ENCODE results near the gene OTOA.
"Not testable (repeated sequence)": the region's sequence is repeated elsewhere in the genome, so short reads cannot be mapped to it uniquely, and the experiment has no call there.

OTOA gene

DNA sequence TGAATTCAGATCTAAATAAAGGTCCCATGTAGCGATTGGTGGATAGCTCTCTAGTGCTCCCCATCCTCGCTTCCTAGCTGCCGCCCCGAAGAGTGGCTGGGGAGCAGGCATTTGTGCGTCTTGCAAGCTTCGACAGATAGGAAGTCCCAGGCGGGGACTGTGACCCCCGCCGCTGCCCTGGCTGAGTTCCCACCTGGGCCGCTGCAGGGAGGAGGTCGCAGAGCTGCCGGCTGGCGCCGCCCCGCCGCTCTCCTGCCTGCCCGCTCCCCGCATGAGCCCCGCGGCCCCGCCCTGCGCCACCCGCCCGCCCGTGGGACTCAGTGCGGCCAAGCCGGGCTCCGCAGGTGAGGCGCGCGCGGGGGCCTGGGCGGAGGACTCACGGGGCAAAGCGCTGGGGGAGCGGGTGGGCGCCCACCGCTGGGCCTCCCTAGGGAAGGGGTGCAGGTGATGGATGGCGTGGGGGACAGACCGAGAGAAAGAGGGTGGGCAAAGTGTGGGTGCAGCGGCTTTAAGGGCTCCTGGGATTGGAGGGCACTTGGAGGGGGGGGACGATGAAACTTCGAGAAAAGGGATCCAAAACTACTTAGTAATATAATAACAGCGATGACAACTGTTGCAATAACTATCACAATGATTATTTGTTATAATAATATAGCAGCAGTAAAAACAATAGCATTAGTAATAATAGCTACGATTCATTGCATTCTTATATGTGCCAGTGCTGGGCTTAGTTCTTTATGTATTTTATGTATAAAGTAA lies at the start of gene OTOA:
Gene OTOA, plus strand, starts transcription at position 80 of the 759 bp plus-strand sequence. CDS start 14,547 bp downstream, outside the sequence.
- DNase-seq (ENCODE audit: low read depth), result no peak

DNA sequence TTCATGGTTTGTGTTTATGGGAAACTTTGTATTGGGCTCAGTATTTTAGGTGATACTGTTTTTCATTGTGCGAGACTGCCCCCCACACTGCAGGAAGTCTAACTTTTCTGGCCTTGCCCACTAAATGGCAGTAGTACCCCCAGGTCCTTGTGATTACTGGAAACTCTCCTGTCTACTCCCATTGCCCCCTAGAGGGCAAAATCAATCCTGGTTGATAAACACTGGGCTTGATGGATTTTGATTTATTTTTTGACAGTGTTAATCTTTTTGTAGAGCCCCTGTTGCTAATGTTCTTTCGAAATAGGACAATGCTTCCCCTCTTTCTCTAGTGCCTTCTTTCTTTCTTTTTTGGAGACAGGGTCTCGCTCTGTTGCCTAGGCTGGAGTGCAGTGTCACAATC lies 48.9 kb upstream of the OTOA start:
- no peak for DNase-seq (ENCODE audit: low read depth)

DNA sequence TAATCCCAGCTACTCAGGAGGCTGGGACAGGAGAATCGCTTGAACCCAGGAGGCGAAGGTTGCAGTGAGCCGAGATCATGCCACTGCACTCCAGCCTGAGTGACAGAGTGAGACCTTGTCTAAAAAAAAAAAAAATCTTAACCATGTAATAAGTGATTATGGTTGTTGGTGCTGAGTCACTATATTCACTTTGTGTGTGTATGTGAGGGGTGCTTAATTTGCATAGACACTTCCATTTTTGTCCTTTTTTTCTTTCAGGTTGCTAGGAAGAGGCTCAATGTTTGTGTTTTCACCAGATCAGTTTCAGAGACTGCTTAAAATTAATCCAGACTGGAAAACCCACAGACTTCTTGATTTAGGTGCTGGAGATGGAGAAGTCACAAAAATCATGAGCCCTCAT lies 46.2 kb upstream of the OTOA start:
- no peak for DNase-seq (ENCODE audit: low read depth)

DNA sequence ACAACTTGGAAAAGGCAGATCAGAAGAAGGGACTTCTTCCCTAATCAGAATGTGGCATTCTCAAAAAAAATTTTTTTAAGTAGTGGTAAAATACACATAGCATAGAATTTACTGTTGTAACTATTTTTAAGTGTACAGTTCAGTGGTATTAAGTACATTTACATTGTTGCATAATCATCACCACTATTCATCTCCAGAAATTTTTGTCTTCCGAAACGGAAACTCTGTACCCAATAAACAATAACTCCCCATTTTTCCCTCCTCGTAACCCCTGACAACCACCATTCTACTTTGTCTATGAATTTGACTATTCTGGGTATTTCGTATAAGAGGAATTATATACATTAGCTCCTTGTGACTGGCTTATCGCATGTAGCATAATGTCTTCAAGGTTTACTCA lies 45.5 kb upstream of the OTOA start:
- no peak for DNase-seq (ENCODE audit: low read depth)

DNA sequence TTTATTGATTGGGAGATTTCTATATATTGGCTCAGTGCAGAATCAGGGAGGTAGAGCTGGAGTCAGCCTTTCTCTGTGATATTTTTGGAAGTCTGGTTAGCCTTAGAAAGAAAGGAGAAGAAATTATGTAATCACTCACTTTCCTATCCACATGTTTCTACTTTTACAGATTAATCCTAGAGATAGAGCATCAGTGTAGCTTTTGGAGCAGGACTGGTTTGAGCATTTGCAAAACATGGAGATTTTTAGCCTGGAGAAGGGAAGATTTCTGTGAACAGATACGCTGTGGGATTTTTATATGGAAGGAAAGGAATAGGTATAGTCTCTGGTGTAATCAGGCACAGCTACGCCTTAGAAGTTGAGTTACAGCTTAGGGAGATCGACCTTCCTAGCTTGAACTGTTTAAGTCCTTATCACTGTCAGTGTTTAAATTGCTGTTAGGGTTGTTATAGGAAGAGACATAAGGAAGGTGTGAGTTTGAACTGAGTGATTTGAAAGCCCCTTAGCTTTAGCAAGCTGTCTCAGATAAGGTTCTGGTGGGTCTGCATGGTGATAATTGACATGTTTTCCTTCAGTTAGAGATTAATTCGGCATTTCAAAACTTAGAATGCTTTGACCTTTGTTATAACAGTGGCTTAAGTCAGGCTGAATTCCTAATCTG lies 43.9 kb upstream of the OTOA start:
- no peak for DNase-seq (ENCODE audit: low read depth)

DNA sequence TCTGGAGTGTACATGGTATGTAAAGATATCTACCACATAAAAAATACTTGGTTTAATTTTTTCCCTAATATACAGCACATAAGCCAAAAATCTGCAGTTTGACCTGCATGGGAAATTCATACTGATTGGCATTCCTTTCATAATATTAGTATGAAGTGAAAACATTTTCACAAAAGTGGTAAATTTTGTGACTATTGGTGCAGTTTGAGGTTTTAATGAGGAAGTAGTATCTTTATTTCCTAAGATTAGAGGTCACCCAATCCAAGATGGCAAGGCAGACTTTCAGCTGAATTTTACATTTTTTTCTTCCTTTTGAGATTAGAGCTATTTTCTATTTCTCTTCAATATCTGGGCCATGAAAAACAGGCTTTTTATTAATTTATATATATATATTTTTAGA lies 43.2 kb upstream of the OTOA start:
- DNase-seq (ENCODE audit: low read depth), result no peak

DNA sequence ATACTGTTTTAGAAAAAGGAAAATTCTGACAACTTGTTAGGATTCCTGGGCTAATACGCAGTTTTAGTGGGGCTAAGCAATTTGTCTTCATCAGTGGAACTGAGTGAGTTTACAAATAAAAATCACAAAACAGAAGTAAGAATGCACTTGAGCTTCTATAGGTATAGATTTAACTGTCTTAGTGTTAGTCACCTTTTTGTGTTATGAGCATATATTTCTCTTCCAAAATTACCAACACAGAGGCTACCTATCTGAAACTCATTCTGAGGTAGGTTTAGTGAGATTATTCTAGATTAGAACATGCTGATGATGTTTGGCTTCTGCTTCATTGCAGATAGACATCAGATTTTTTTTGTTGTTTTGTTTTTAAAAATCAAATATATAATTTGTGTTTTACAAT lies 41.2 kb upstream of the OTOA start:
- no peak for DNase-seq (ENCODE audit: low read depth)

DNA sequence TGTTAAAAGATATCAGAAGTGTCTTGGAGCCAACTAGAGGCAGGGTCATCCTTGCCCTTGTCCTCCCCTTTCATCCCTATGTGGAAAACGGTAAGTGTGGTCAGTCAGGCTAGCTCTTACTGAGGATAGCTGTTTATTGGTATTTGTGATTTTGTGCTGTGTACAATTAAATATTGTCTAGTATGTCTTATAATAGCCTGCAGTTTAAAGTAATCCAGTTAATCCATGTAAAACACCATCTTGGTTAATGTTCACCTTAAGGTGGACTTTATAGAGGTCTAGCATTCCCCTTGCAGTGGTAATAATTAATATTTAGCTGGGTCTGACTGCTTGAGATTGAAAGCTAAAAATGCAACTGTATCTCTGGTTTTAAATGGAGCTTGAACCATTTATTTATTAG lies 38.7 kb upstream of the OTOA start:
- no peak for DNase-seq (ENCODE audit: low read depth)

DNA sequence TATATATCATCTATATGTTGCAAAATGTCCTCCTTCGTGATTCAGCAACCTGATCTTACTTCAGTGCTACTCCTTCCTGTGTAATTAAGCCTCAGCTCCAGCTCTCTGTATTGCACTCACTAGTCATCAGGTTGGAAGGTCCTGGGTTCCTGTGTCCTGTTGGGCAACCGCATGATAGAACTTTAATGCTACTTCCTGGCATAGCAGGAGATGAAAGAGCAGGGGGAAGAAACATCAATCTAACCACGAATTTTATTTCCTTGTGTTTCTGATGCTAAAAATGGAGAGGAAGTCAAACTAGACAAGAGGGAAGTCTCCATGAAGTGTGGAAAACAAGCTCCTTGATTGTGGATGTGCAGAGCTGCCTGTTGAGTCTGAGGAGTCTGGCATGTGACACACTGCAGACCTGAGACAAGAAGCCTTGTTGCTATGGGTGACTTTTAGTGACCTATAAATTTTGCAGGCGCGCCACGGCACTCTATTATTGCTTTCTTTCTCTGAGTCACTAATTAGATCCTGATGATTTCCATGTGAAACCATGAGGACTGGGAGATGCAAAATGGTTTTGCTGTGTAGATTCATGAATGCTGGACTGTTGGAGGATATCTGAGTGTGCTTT lies 37.0 kb upstream of the OTOA start:
- DNase-seq (ENCODE audit: low read depth), result peak; percentile 94

DNA sequence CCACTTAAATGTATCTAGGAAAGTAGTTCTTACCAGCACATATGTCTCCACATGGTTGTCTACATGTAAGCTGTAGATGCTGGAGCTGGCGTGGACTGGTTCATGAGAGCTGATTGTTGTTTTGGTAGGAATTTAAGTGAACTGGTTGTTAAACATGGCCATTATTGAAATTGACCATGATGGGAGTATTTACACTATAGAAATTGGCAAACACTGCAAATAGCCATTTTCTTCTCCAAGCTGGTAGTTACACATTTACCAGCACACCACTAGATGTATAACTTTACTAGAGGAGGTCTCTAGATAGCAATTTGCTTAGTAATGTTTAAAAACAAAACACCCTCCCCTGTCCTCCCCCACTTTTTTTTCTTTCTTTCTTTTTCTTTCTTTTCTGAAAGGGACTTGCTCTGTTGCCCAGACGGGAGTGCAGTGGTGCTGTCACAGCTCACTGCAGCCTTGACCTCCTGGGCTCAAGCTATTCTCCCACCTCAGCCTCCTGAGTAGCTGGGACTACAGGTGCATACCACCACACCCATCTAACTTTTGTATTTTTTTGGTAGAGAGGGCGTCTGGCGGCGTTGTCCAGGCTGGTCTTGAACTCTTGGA lies 35.5 kb upstream of the OTOA start:
- DNase-seq (ENCODE audit: low read depth), result no peak

DNA sequence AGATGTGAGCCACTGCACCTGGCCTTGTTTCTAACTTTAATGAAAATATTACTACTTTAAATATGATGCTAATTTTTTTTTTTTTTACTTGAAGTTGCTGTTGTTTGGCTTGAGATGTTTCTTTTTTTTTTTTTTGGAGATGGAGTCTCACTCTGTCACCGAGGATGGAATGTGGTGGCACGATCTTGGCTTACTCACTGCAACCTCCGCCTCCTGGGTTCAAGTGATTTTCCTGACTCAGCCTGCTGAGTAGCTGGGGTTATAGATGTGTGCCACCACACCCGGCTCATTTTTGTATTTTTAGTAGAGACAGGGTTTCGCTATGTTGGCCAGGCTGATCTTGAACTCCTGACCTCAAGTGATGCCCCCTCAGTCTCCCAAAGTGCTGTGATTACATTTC lies 35.0 kb upstream of the OTOA start:
- peak; percentile 63 for DNase-seq (ENCODE audit: low read depth)

DNA sequence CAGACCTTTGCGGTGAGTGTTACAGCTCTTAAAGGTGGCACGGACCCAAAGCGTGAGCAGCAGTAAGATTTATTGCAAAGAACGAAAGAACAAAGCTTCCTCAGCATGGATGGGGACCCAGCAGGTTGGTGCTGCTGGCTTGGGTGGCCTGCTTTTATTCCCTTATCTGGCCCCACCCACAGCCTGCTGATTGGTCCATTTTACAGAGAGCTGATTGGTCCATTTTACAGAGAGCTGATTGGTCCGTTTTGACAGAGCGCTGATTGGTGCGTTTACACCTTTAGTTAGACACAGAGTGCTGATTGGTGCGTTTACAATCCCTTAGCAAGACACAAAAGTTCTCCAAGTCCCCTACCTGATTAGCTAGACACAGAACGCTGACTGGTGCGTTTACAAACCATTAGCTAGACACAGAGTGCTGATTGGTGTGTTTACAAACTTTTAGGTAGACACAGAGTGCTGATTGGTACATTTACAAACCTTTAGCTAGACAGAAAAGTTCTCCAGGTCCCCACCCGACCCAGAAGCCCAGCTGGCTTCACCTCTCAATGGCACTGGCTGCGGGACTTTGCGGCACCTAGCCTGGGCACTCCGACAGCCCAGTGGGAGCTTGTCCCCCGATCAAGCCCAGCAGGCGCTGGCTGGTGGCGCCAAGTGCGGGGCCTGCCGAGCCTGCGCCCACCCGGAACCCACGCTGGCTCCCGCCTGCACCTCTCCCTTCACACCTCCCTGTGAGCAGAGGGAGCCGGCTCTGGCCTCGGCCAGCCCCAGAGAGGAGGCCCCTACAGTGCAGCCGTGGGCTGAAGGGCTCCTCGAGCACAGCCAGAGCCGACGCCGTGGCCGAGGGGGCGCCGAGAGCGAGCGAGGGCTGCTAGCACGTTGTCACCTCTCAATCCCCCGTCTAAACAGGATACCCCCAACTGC lies 33.9 kb upstream of the OTOA start:
- not testable (repeated sequence) for DNase-seq (ENCODE audit: low read depth)

DNA sequence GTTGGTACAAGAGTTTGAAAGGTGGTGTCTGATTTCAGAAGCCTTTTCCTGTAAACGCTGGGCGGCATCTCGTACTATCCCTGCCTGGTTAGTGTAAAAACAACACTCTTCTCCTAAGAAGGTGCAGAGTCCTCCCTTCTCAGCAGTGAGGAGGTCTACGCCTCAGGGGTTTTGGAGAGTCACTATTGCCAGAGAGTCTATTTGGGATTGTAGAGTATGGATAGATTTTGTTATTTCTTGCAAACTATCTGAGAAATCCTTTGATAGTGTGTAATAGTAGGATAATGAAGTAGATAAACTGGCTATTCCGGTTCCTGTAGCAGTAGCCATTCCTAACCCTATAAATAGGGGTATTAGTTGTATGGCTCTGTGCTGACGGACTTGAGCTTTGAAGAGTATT lies 32.9 kb upstream of the OTOA start:
- DNase-seq (ENCODE audit: low read depth), result not testable (repeated sequence)

DNA sequence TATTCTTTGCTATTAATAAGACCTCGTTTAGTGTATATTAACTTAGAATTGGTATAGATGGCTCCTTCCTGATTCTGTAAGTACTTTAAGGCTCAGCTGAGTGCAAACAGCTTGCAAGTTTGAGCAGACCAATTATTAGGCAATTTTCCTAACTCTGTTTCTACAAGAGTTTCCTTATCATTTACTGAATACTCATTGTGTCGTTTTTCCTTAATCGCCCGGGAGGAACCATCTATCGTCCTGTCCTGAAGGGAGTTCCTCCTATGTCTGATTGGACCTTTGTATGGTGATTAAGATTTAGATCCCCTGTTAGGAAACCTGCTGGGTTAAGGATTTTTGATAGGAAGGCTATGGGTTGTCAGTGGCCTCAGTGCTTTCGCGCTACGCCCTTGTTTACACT lies 32.4 kb upstream of the OTOA start:
- DNase-seq (ENCODE audit: low read depth), result not testable (repeated sequence)

DNA sequence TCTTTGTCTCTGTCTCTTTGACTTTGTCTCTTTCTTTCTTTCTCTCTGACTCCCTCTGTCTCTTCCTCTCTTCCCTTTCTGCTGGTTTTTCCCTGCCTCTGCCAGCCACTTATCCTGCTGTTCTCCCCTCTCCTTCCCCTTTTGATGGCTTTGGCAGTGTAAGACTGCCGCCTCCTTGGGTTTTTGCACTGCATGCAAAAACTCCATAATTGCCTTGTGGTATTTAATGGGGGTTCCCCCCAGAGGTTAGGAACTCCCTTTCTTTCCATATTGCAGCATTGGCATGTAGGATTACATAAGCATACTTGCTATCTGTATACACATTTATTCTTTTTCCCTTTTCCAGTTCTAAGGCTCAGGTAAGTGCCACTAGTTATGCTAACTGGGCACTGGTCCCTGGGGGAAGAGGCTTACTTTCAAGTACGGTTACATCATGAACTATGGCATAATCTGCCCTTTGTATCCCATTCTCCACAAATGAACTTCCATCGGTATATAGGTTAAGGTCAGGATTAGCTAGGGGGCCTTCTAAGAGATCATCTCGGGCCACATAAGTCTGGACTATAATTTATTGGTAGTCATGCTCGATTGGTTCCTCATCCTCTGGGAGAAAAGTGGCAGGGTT lies 31.7 kb upstream of the OTOA start:
- not testable (repeated sequence) for DNase-seq (ENCODE audit: low read depth)

DNA sequence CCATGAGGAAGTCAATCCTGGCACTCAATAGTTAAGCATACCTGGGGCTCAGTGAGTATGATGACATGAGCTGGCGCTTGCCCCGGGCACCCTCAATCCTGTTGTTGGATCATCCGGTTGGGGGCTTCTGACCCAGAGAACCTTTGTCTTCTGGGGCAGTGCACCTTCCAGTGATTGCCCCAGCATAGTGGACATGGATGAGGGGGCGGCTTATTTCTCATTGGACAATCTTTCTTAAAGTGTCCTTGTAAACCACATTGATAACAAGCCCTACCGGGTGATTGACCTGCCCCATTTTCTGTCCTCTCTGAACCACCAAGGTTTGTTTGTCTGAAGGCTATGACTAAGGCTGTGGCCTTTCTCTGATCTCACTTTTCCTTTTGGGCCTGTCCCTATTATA lies 29.6 kb upstream of the OTOA start:
- DNase-seq (ENCODE audit: low read depth), result no peak

DNA sequence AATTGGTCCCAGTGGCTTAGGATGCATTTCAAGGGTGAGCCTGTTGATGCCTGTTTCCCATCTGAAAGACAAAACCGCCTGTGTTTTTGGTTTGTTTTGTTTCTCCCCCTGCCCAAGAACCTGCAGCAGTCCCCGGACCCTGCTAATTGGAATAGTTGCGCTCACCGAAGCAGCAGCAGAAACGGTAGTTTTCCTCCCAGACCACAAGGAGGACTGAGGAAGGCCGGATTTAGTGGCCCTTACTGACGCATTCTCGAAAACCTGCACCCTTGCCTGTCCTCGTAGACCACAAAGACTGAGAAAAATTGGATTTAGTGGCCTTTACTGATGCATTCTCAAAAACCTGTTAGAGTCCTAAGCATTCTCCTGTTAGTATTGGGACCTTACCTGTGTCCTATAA lies 28.1 kb upstream of the OTOA start:
- DNase-seq (ENCODE audit: low read depth), result not testable (repeated sequence)

DNA sequence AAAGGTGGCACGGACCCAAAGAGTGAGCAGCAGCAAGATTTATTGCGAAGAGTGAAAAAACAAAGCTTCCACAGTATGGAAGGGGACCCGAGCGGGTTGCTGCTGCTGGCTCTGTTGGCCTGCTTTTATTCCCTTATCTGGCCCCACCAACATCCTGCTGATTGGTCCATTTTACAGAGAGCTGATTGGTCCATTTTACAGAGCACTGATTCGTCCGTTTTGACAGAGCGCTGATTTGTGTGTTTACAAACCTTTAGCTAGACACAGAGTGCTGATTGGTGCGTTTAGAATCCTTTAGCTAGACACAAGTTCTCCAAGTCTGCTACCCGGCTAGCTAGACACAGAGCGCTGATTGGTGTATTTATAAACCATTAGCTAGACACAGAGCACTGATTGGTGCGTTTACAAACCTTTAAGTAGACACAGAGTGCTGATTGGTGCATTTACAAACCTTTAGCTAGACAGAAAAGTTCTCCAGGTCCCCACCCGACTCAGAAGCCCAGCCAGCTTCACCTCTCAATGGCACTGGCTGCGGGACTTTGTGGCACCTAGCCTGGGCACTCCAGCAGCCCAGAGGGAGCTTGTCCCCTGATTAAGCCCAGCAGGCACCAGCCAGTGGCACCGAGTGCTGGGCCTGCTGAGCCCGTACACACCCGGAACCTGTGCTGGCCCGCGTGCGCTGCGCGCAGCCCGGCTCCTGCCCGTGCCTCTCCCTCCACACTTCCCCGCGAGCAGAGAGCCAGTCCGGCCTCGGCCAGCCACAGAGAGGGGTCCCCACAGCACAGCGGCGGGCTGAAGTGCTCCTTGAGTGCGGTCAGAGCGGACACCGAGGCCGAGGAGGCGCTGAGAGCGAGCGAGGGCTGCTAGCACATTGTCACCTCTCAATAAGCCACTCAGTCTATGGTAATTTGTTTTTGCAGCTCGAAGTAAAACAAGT lies 26.5 kb upstream of the OTOA start:
- DNase-seq (ENCODE audit: low read depth), result no peak

DNA sequence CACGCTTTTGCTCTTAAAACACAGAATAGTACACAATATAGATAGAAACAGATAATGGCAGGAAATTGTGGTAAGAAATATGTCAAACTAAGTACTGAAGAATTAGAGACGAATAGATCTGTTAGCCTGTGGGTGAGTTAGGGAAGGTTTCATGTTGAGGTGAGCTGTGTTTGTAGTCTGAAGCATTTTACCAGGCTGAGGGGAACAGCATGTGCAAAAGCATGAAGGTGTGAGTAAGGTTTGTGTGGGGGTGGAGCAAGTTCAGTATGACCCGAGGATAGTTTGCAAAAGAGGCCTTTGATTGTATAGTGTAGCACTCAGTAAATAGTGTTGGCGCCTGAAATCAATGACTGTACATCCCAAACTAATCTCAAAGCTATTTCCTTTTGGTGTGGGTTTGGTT lies 25.2 kb upstream of the OTOA start:
- DNase-seq (ENCODE audit: low read depth), result no peak

DNA sequence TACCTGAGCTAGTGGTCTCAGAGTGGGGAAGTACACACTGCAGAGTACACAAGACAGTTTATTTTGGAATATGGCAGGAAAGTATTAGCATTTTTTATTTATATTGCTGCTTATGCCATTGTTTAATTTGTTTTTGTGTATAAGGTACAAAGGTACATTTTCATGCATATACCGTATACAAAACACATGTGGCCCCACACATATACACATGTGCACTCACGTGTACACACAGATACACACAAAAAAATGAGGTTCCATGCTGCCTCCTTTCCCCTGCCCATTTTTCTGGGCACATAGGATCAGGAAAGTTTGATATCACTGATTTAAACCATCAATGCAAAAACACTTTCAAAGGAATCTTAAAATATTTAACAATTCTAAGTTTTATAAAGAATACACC lies 24.3 kb upstream of the OTOA start:
- no peak for DNase-seq (ENCODE audit: low read depth)
